Vagina (tissue), 2 donors: ENCODE data around the gene ZBTB2.

Source experiments
- CTCF ChIP-seq, 3 experiments: fragments of 450-650 bp in 2 of 3; fragments of 200-600 bp in 1 of 3; sonication (generic) in 1 of 3; IDR thresholded peaks; one replicate each; pipeline ENCODE4 v1.5.1; 2017 to 2019; ENCODE audit warnings: antibody characterized with exemption in 3 of 3, mild to moderate bottlenecking in 2 of 3, moderate library complexity in 2 of 3
- POLR2A ChIP-seq, 2 donors: fragments of 450-650 bp; IDR thresholded peaks; one replicate each; pipeline ENCODE4 v1.6.1; 2017; ENCODE audit warnings: antibody characterized with exemption in 2 of 2, mild to moderate bottlenecking in 2 of 2, moderate library complexity in 2 of 2
- POLR2AphosphoS5 ChIP-seq, 2 donors: sonication (generic); formaldehyde crosslinking; IDR thresholded peaks; one replicate each; pipeline ENCODE4 v1.9.0; 2017; ENCODE audit warnings: antibody characterized with exemption in 2 of 2, mild to moderate bottlenecking in 2 of 2, low read depth in 1 of 2; ENCODE audit not compliant: insufficient read depth in 1 of 2

GRCh38 chr6:151387175-151387970, 4.0 kb downstream of the ZBTB2 start:
- TF ChIP-seq CTCF (IDR thresholded peaks at IDR 0.05) (no peak), POLR2A (IDR thresholded peaks at IDR 0.05) (no peak), POLR2AphosphoS5 (IDR thresholded peaks at IDR 0.05; ENCODE audit: insufficient read depth in 1 of 2, low read depth in 1 of 2) (no peak)
